ENCODE results near the gene MORN4. TPM values are rescaled to one million over a fixed set of nuclear protein-coding genes. Genes with fewer than 3 reads are reported as not detected.

MORN4 gene
- total RNA-seq, 2 experiments from 2014 or later: 3.2 to 3.9 TPM

DNA sequence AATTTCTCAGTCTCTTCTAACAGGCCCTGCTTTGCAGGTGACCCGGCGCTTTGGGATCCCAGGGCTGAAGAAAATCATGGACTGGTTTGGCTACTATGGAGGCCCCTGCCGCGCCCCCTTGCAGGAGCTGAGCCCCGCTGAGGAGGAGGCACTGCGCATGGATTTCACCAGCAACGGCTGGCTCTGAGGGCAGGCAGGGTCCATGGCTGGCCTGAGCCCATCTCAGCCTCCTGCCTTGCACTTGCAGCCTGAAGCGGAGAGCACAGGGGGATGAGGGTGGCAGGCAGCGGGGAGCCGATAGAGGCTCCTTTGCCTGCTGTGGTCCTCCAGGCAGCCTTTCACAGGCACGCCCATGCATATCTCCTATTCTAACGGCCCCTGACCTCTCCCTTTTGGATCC lies 21.8 kb downstream of the MORN4 start:
- Mint-ChIP-seq H3K4me3 (no peak overlapping the region), H3K9me3 (no peaks in the 10 kb centered on the region), H3K27ac (no peak overlapping the region), H3K36me3 (ENCODE audit: low read depth) (no peaks in the 10 kb centered on the region), H3K27me3 (no peaks in the 10 kb centered on the region), H3K4me1 (ENCODE audit: low read depth) (no peaks in the 10 kb centered on the region)
- CTCF ChIA-PET: interaction anchor here (1.6 to 1.9 kb wide), 2 partner anchors 11 to 40 kb away, joined by 9 to 16 read pairs; partner anchors contain the start of gene ANKRD2
- ATAC-seq (no peak), DNase-seq (no peak)
- intact Hi-C loops (cut with micrococcal nuclease): no loop called here
- POLR2A ChIA-PET: interaction anchor here (0.9 kb wide), 1 partner anchor 12 kb away, joined by 3 read pairs; no protein-coding TSS in a partner anchor
- no peak for TF ChIP-seq CTCF (IDR thresholded peaks at IDR 0.05)

DNA sequence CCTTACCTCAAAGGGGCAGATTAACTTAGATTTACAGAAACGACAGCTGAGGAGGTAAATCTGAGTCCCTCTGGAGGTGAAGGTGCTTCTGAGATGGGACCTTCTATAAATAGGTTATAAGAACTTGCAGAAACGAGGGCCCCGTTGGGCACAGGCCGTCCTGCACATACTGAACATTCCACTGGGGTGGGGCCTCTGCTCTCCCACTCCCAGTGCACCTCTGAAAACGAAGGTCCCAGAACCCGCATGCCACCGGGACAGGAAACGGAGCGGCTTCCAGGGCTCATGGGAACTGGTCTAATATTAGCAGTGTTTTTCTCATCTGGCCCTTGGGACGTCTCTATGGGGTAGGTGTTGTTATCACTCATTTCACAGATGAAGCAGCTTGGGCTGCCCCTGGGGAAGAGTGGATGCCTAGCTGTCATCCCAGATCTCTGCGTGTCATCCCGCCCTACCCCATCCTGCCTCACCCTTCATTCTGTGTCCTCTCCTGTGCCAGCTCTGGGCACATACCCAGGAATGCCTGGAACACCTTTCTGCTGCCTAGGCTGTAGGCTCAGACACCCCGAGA lies 24.2 kb downstream of the MORN4 start:
- DNase-seq (no peak), ATAC-seq (no peak)
- no peak overlapping the region for H3K27ac Mint-ChIP-seq
- no peaks in the 10 kb centered on the region for H3K4me1 Mint-ChIP-seq (ENCODE audit: low read depth)
- peaks cover 2% of the 10 kb centered on the region for H3K27me3 Mint-ChIP-seq
- POLR2A ChIA-PET: no interaction called here
- H3K9me3 Mint-ChIP-seq: no peaks in the 10 kb centered on the region
- CTCF ChIA-PET: interaction anchor here (1.1 to 2.2 kb wide), 2 partner anchors 11 to 37 kb away, joined by 3 to 6 read pairs; partner anchors contain the start of gene ANKRD2
- intact Hi-C loops (cut with micrococcal nuclease): no loop called here
- TF ChIP-seq CTCF (IDR thresholded peaks at IDR 0.05): no peak
- no peaks in the 10 kb centered on the region for H3K36me3 Mint-ChIP-seq (ENCODE audit: low read depth)
- H3K4me3 Mint-ChIP-seq: no peak overlapping the region

DNA sequence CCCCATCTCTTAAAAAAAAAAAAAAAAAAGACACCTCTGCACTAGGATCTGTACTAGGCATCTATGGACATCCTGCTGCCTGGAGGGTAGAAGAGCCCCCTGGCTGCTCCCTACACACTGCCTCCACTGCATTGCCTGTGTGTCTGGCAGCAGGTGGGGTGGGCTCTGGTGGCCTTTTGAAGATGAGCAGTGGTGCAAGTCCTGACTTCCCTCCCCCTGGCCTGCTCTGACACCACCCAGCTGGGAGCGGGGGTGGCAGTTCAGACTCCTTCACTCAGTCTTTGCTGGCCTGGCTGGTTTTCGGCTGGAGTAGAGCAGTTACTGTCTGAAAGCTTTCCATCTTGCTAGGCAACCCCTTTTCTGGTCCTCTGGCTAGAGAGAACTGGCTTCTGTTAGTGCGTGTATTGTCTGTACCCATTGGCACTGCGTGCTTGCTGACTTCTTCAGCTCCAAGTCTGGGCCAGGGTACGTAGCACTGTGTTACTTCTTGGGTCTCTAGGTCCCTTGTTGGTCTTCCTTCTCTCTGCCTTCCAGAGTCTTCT lies 26.1 kb downstream of the MORN4 start:
- Mint-ChIP-seq H3K4me3 (no peak overlapping the region), H3K27me3 (peaks cover 2% of the 10 kb centered on the region), H3K9me3 (no peaks in the 10 kb centered on the region), H3K4me1 (ENCODE audit: low read depth) (no peaks in the 10 kb centered on the region), H3K36me3 (ENCODE audit: low read depth) (no peaks in the 10 kb centered on the region), H3K27ac (no peak overlapping the region)
- DNase-seq: no peak
- ATAC-seq: no peak
- intact Hi-C loops (cut with micrococcal nuclease): no loop called here
- CTCF ChIA-PET: interaction anchor here (1.2 to 2.0 kb wide), 3 partner anchors 35 to 94 kb away, joined by 3 to 7 read pairs (median 5); partner anchors contain the start of gene ANKRD2
- POLR2A ChIA-PET: no interaction called here
- no peak for TF ChIP-seq CTCF (IDR thresholded peaks at IDR 0.05)

DNA sequence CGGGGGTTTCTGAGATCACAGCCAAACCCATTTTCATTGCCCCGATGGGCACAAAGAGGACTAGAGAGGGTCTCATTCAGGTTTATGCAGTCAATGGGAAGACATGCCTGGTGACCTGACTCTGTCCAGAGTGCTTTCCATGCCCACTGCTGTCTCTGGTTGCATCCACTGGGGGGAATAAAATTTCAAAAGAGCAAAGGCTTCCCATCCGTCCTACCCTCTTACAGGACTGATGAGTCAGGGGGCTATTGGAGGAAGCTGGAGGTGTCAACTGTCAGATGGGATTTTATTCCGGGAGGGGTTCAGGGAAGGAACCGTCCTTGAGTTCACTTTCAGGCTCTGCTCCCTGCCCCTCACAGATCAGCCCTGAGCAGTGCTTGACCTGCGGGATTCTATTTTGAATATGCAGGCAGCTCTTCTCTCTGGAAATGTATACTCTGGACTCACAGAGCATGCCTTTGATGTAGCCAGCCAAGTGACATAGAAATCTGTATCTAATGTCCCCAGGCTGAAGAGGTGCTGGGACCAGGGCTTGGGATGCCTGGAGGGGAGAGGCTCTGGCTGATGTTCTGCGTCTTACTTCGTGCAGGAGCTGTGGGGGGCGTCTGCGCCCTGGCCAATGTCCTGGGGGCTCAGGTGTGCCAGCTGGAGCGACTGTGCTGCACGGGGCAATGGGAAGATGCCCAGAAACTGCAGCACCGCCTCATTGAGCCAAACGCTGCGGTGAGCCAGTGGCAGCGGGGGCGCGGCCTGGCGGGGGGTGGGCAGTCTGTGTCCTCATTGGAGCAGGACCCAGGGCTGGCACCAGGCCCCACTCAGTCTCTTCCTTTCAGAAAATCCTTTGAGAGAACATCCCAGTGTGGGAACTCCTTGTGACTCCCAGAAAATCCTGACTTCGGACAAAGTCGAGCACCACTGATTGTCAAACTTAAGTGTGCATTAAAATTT lies 31.8 kb downstream of the MORN4 start:
- H3K36me3 Mint-ChIP-seq (ENCODE audit: low read depth): no peaks in the 10 kb centered on the region
- no peak overlapping the region for H3K27ac Mint-ChIP-seq
- TF ChIP-seq CTCF (IDR thresholded peaks at IDR 0.05): no peak
- no peaks in the 10 kb centered on the region for H3K9me3 Mint-ChIP-seq
- ATAC-seq: no peak
- intact Hi-C loops (cut with micrococcal nuclease): no loop called here
- peaks cover 2% of the 10 kb centered on the region for H3K27me3 Mint-ChIP-seq
- ChIA-PET CTCF (no interaction called here), POLR2A (no interaction called here)
- no peak for DNase-seq
- H3K4me1 Mint-ChIP-seq (ENCODE audit: low read depth): no peaks in the 10 kb centered on the region
- no peak overlapping the region for H3K4me3 Mint-ChIP-seq

Measured in activated CD8-positive, alpha-beta T cell treated with anti-CD3 and anti-CD28 coated beads for 36 hours (primary cell).